Calu3 (cell line): ENCODE results near the gene MYO5A. TPM values are rescaled to one million over a fixed set of nuclear protein-coding genes. Genes with fewer than 3 reads are reported as not detected.

Experiments
- BruUV-seq: library from RNA; stranded (reverse); fragments of 400-500 nt; replicated peaks from 2 replicates; lab custom pipeline; 2021; lab: Mats Ljungman, UMichigan
- CTCF ChIA-PET: fragments of 300-600 bp; sonication (Branson Sonifier 250); formaldehyde crosslinking; loops from one replicate; lab custom pipeline; 2022; ENCODE audit warnings: antibody characterized with exemption; lab: Charles Lee
- DNase-seq: peaks from one replicate; pipeline ENCODE4 v3.0.0; 2022
- H3K27ac Mint-ChIP-seq: one replicate; pipeline ENCODE4 v1.8.0; 2022; ENCODE audit warnings: mixed read lengths; ENCODE audit not compliant: unreplicated experiment
- H3K27me3 Mint-ChIP-seq: one replicate; pipeline ENCODE4 v1.8.0; 2022; ENCODE audit warnings: mixed read lengths; ENCODE audit not compliant: unreplicated experiment
- H3K36me3 Mint-ChIP-seq: one replicate; pipeline ENCODE4 v1.8.0; 2022; ENCODE audit warnings: mild to moderate bottlenecking, moderate library complexity, mixed read lengths; ENCODE audit not compliant: insufficient read depth, unreplicated experiment
- H3K4me1 Mint-ChIP-seq: one replicate; pipeline ENCODE4 v1.8.0; 2022; ENCODE audit warnings: mild to moderate bottlenecking, low read depth, mixed read lengths; ENCODE audit not compliant: unreplicated experiment
- H3K4me3 Mint-ChIP-seq: one replicate; pipeline ENCODE4 v1.8.0; 2022; ENCODE audit warnings: mild to moderate bottlenecking, low read depth, moderate library complexity, mixed read lengths; ENCODE audit not compliant: unreplicated experiment
- H3K9me3 Mint-ChIP-seq: one replicate; pipeline ENCODE4 v1.8.0; 2022; ENCODE audit warnings: low read depth, mixed read lengths; ENCODE audit not compliant: unreplicated experiment
- intact Hi-C: fragments of 100-400 bp; cut with micrococcal nuclease; formaldehyde crosslinking; loops from one replicate; pipeline ENCODE4 v1.10.0; 2022; ENCODE audit not compliant: unreplicated experiment
- total RNA-seq: library from RNA; stranded (reverse); gene quantifications from 2 replicates; pipeline ENCODE4 v1.2.3, GENCODE V29; 2022
- TF ChIP-seq, protein P1 (sequence below): fragments of 200-600 bp; IDR thresholded peaks from one replicate; pipeline ENCODE4 v1.8.0; 2022; ENCODE audit warnings: antibody characterized with exemption; ENCODE audit not compliant: unreplicated experiment

MYO5A gene
- total RNA-seq, 1 experiment from 2014 or later = 6.1 TPM

DNA sequence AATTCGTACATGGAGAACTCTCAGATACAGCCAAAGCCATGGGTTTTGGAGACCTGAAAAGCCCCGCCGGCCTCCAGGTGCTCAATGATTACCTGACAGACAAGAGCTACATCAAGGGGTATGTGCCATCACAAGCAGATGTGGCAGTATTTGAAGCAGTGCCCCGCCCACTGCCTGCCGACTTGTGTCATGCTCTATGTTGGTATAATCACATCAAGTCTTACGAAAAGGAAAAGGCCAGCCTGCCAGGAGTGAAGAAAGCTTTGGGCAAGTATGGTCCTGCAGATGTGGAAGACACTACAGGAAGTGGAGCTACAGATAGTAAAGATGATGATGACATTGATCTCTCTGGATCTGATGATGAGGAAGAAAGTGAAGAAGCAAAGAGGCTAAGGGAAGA, 23.5 kb downstream of the MYO5A start:
- intact Hi-C loops = no loop called here
- no peak overlapping the region for H3K27ac Mint-ChIP-seq
- no peaks in the 10 kb centered on the region for H3K27me3 Mint-ChIP-seq
- DNase-seq = no peak
- no peaks in the 10 kb centered on the region for H3K9me3 Mint-ChIP-seq
- TF ChIP-seq, protein P1, sequence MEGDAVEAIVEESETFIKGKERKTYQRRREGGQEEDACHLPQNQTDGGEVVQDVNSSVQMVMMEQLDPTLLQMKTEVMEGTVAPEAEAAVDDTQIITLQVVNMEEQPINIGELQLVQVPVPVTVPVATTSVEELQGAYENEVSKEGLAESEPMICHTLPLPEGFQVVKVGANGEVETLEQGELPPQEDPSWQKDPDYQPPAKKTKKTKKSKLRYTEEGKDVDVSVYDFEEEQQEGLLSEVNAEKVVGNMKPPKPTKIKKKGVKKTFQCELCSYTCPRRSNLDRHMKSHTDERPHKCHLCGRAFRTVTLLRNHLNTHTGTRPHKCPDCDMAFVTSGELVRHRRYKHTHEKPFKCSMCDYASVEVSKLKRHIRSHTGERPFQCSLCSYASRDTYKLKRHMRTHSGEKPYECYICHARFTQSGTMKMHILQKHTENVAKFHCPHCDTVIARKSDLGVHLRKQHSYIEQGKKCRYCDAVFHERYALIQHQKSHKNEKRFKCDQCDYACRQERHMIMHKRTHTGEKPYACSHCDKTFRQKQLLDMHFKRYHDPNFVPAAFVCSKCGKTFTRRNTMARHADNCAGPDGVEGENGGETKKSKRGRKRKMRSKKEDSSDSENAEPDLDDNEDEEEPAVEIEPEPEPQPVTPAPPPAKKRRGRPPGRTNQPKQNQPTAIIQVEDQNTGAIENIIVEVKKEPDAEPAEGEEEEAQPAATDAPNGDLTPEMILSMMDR = no peak
- no peak overlapping the region for H3K4me3 Mint-ChIP-seq
- BruUV-seq = no TSS peak
- H3K36me3 Mint-ChIP-seq = no peaks in the 10 kb centered on the region
- CTCF ChIA-PET = no interaction called here
- no peaks in the 10 kb centered on the region for H3K4me1 Mint-ChIP-seq

DNA sequence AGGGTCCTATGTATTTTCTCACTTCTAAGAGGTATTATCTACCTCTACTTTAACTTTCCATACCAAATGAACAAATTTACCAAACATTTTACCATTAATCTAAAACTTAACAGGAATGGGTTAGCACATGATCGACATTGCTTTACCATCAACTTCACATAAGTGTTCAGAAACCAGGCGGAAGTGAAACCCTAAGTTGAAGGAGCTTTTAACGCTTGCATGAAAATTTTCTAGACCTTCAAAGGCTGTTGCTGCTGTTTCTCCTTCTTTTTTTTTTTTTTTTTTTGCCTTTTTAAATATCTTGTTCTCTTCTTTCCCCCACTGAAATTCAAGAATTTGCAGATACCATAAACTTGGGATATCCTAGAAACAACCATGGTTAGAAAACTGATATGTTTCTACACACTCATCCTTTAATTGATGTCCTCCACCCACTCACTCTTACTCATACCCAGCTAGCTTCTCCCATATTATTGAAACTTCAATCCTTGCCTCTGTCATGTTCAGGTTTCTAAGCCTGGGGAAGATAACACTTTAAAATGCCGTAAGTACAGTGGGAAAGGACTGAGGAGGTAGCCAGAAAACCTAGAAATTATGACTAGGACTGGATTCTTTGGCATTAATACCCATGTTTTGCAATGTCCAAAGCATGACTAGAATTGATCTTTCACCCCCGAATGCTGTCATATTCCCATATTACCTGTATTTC, 24.7 kb downstream of the MYO5A start:
- intact Hi-C loops = no loop called here
- CTCF ChIA-PET = interaction anchor here (0.6 kb wide), 1 partner anchor 171 kb away, joined by 7 read pairs; no protein-coding TSS in a partner anchor
- Mint-ChIP-seq H3K36me3 (no peaks in the 10 kb centered on the region), H3K27ac (no peak overlapping the region), H3K9me3 (no peaks in the 10 kb centered on the region), H3K27me3 (no peaks in the 10 kb centered on the region), H3K4me1 (no peaks in the 10 kb centered on the region), H3K4me3 (no peak overlapping the region)
- no peak for DNase-seq
- BruUV-seq = no TSS peak
- TF ChIP-seq, protein P1 = no peak

GRCh38 chr15:52502608-52503007, 26.1 kb downstream of the MYO5A start:
- Mint-ChIP-seq H3K27ac (no peak overlapping the region), H3K27me3 (no peaks in the 10 kb centered on the region), H3K36me3 (no peaks in the 10 kb centered on the region), H3K4me3 (no peak overlapping the region), H3K4me1 (no peaks in the 10 kb centered on the region), H3K9me3 (no peaks in the 10 kb centered on the region)
- CTCF ChIA-PET = no interaction called here
- DNase-seq = no peak
- intact Hi-C loops = no loop called here
- no TSS peak for BruUV-seq
- TF ChIP-seq, protein P1 = no peak

DNA sequence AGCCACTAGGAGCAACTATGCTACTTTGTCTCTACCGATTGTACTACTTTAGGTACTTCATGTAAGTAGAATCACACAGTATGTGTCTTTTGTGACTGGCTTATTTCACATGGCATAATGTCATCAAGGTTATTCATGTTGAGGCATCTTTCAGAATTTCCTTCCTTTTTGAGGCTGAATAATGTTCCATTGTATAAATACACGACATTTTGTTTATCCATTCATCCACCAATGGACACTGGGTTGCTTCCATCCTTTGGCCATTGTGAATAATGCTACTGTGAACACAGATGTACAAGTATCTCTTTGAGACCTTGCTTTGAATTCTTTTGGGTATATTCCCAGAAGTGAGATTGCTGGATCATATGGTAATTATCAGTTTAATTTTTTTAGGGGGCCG, 29.2 kb downstream of the MYO5A start:
- H3K4me3 Mint-ChIP-seq = no peak overlapping the region
- CTCF ChIA-PET = no interaction called here
- intact Hi-C loops = no loop called here

More for the DNA sequence above, 29.2 kb downstream of the MYO5A start:
- TF ChIP-seq, protein P1 = no peak
- Mint-ChIP-seq H3K27ac (no peak overlapping the region), H3K9me3 (no peaks in the 10 kb centered on the region), H3K4me1 (no peaks in the 10 kb centered on the region), H3K27me3 (no peaks in the 10 kb centered on the region), H3K36me3 (no peaks in the 10 kb centered on the region)
- no peak for DNase-seq
- no TSS peak for BruUV-seq
